Smooth muscle cell (in vitro differentiated cells): ENCODE measurements around the gene SEC31B. TPM values are rescaled to one million over a fixed set of nuclear protein-coding genes. Genes with fewer than 3 reads are reported as not detected.
A peak's percentile ranks its signal among the peaks of the same experiment; 100 is the strongest.

Experiments
- DNase-seq: peaks from one replicate; lab custom pipeline; 2025; ENCODE audit not compliant: unreplicated experiment; lab: John Stamatoyannopoulos, UW
- H2AFZ ChIP-seq: fragments of 200-600 bp; sonication (generic); 2 replicates; pipeline ENCODE4 v1.6.0; 2016; ENCODE audit warnings: antibody characterized with exemption, low read depth, mild to moderate bottlenecking
- H3F3A ChIP-seq: fragments of 200-600 bp; sonication (generic); 2 replicates; pipeline ENCODE4 v1.6.0; 2017; ENCODE audit warnings: antibody characterized with exemption, low read depth
- H3K27ac ChIP-seq: fragments of 200-600 bp; sonication (generic); 2 replicates; pipeline ENCODE4 v1.5.1; 2016; ENCODE audit warnings: low read depth, mild to moderate bottlenecking
- H3K27me3 ChIP-seq: fragments of 200-600 bp; sonication (generic); 2 replicates; pipeline ENCODE4 v1.6.1; 2016; ENCODE audit warnings: low read depth, mild to moderate bottlenecking
- H3K36me3 ChIP-seq: fragments of 200-600 bp; sonication (generic); 2 replicates; pipeline ENCODE4 v1.5.1; 2016; ENCODE audit warnings: low read depth
- H3K4me1 ChIP-seq: fragments of 200-600 bp; sonication (generic); 2 replicates; pipeline ENCODE4 v1.5.1; 2016; ENCODE audit warnings: low read depth
- H3K4me2 ChIP-seq: fragments of 200-600 bp; sonication (generic); 2 replicates; pipeline ENCODE4 v1.6.0; 2016; ENCODE audit warnings: mild to moderate bottlenecking
- H3K4me3 ChIP-seq: fragments of 200-600 bp; sonication (generic); 2 replicates; pipeline ENCODE4 v1.5.1; 2016; ENCODE audit warnings: mild to moderate bottlenecking
- H3K79me2 ChIP-seq: fragments of 200-600 bp; sonication (generic); 2 replicates; pipeline ENCODE4 v1.6.0; 2016; ENCODE audit warnings: low read depth, mild to moderate bottlenecking
- H3K9ac ChIP-seq: fragments of 200-600 bp; sonication (generic); 2 replicates; pipeline ENCODE4 v1.6.0; 2016; ENCODE audit warnings: low read depth
- H3K9me3 ChIP-seq: fragments of 200-600 bp; sonication (generic); replicated peaks from 2 replicates; pipeline ENCODE4 v1.5.1; 2016; ENCODE audit warnings: low read depth
- H4K20me1 ChIP-seq: fragments of 200-600 bp; sonication (generic); 2 replicates; pipeline ENCODE4 v1.6.0; 2016; ENCODE audit warnings: low read depth
- CTCF ChIP-seq: fragments of 200-600 bp; sonication (generic); IDR thresholded peaks from 2 replicates; pipeline ENCODE4 v1.5.1; 2017; ENCODE audit warnings: borderline replicate concordance, mild to moderate bottlenecking, antibody characterized with exemption; ENCODE audit not compliant: insufficient read depth, poor library complexity, severe bottlenecking
- WGBS: methylation state at CpG from one replicate; pipeline ENCODE4 v1.1.7; 2016; ENCODE audit warnings: low lambda C conversion rate; 5-methylcytosine and 5-hydroxymethylcytosine counted together
- polyA plus RNA-seq: library from polyadenylated mRNA; unstranded; fragments of >200 nt; fragmentation: Nextera tagmentation; extraction: Ambion mirVana; gene quantifications from 2 replicates; pipeline ENCODE4 v1.2.1, GENCODE V29; 2016
- total RNA-seq: library from RNA; depleted of rRNA; stranded (reverse); fragments of >200 nt; gene quantifications from 2 replicates; pipeline ENCODE4 v1.2.3, GENCODE V29; 2014

Gene SEC31B
- total and polyA plus RNA-seq, 2 experiments from 2014 or later, result 4.5 to 6.3 TPM

DNA sequence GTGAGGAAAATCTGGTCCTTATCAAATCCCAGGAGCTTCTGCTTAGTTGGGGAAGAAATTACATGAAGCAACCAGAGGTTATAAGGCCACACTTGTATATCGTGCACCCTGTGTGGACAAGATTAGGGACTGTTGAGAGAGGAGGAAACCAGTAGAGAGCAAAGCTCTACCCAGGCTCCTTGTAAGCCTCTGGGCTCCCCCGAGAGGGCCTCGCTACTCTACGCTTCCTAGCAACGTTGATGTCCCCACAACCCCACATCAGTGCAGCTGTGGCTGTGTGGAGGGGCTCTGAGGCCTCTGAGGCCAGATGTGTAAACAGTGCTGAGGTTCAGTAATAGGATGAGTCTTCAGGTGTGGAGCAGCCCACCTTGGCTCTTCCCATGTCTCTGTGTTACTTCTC lies 32.1 kb upstream of the SEC31B start:
- Histone ChIP-seq H3K4me1 (no peaks in the 10 kb centered on the region), H2AFZ (no peak overlapping the region), H3K4me2 (no peak overlapping the region), H3K9ac (no peak overlapping the region), H3K36me3 (peaks cover 4% of the 10 kb centered on the region), H3K27me3 (no peaks in the 10 kb centered on the region), H3F3A (no peaks in the 10 kb centered on the region), H3K9me3 (no peaks in the 10 kb centered on the region), H4K20me1 (no peaks in the 10 kb centered on the region), H3K27ac (no peak overlapping the region), H3K79me2 (no peaks in the 10 kb centered on the region), H3K4me3 (no peak overlapping the region)
- TF ChIP-seq CTCF, result no peak
- no peak for DNase-seq
- WGBS, result 87% methylated on average over 5 of the region's 5 CpGs

DNA sequence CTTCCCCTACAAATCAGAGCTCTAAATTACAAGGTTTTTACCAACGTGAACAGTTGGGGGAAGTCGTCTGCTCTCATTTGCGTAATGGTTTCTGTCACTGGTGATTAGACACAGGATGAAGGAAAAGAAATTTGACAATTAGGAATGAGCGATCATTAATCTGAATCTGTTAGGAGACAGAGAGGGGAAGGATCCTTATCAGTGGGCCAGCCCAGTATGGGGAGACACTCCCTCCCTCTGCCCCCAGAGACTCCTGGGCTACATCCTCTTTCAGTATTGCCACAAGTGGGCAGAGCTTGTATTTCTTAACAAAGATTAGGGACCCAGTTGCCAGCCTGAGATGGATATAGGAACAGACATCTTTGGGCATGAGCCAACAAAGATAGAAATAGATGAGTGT lies 31.5 kb upstream of the SEC31B start:
- Histone ChIP-seq H3F3A (no peaks in the 10 kb centered on the region), H3K4me2 (no peak overlapping the region), H3K36me3 (peaks cover 4% of the 10 kb centered on the region), H3K27ac (no peak overlapping the region), H4K20me1 (no peaks in the 10 kb centered on the region), H3K4me3 (no peak overlapping the region), H3K27me3 (no peaks in the 10 kb centered on the region), H3K4me1 (no peaks in the 10 kb centered on the region), H2AFZ (no peak overlapping the region), H3K79me2 (no peaks in the 10 kb centered on the region), H3K9me3 (no peaks in the 10 kb centered on the region), H3K9ac (no peak overlapping the region)
- 92% methylated on average over 4 of the region's 4 CpGs for WGBS
- DNase-seq, result no peak
- TF ChIP-seq CTCF, result no peak

DNA sequence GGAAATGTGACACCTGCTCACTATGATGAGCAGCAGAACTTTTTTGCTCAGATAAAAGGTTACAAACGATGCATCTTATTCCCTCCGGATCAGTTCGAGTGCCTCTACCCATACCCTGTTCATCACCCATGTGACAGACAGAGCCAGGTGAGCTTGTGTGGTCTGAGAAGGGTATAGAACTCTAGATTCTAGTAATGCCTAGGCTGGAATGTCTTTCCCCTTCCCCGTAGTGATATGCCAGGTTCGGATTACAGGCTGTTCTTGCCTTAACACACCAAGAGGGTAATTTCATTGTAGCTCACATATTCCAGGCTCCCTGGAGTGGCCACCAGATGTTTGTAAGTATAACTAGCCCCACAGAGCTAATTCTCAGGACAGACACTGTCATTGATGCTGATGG lies 25.3 kb upstream of the SEC31B start:
- Histone ChIP-seq H3K4me3 (no peak overlapping the region), H3K27me3 (no peaks in the 10 kb centered on the region), H3K4me1 (no peaks in the 10 kb centered on the region), H3K9me3 (no peaks in the 10 kb centered on the region), H2AFZ (no peak overlapping the region), H3K27ac (no peak overlapping the region), H3K79me2 (no peaks in the 10 kb centered on the region), H3K36me3 (peaks cover 8% of the 10 kb centered on the region), H3K4me2 (no peak overlapping the region), H4K20me1 (peaks cover 29% of the 10 kb centered on the region), H3K9ac (no peak overlapping the region), H3F3A (no peaks in the 10 kb centered on the region)
- TF ChIP-seq CTCF, result no peak
- WGBS, result 96% methylated on average over 5 of the region's 5 CpGs
- DNase-seq, result no peak

- Histone ChIP-seq H3K4me3 (no peak overlapping the region), H3K4me1 (peaks cover 11% of the 10 kb centered on the region), H3K9me3 (no peaks in the 10 kb centered on the region), H3K9ac (no peak overlapping the region), H3K36me3 (peaks cover 4% of the 10 kb centered on the region), H3K79me2 (peaks cover 26% of the 10 kb centered on the region), H3K27me3 (no peaks in the 10 kb centered on the region), H3K4me2 (peak overlapping the region; percentile 92), H3K27ac (no peak overlapping the region), H3F3A (no peaks in the 10 kb centered on the region), H2AFZ (no peak overlapping the region), H4K20me1 (peaks cover 45% of the 10 kb centered on the region)
- no peak for TF ChIP-seq CTCF
- 99% methylated on average over 4 of the region's 4 CpGs for WGBS
- DNase-seq, result no peak
These were observed 17.8 kb upstream of the SEC31B start for GRCh38 chr10:100537475-100537874.
